Esophagus squamous epithelium (tissue), 5 donors: ENCODE data around the gene DNMT3B. TPM values are rescaled to one million over a fixed set of nuclear protein-coding genes. Genes with fewer than 3 reads are reported as not detected.
A peak's percentile ranks its signal among the peaks of the same experiment; 100 is the strongest.

ENCODE experiments used
- DNase-seq: peaks from one replicate; lab custom pipeline; 2025; lab: John Stamatoyannopoulos, UW
- H3K27ac ChIP-seq, 4 donors: fragments of 200-600 bp; sonication (generic); one replicate each; pipeline ENCODE4 v1.5.1; 2016 to 2019; ENCODE audit warnings: mild to moderate bottlenecking in 1 of 4
- H3K27me3 ChIP-seq, 4 donors: fragments of 200-600 bp; sonication (generic); 1 replicate in 3 of 4; 2 replicates in 1 of 4; pipeline versions ENCODE4 v1.5.1 to v1.6.0; 2017 to 2021; ENCODE audit warnings: antibody characterized with exemption in 1 of 4
- H3K36me3 ChIP-seq, 3 donors: fragments of 200-600 bp; sonication (generic); one replicate each; pipeline ENCODE4 v1.5.1; 2016 to 2019
- H3K4me1 ChIP-seq, 3 donors: fragments of 200-600 bp; sonication (generic); one replicate each; pipeline ENCODE4 v1.5.1; 2017 to 2019
- H3K4me3 ChIP-seq, 4 donors: fragments of 200-600 bp; sonication (generic); 1 replicate in 3 of 4; 2 replicates in 1 of 4; pipeline ENCODE4 v1.5.1; 2016 to 2019; ENCODE audit warnings: mild to moderate bottlenecking in 2 of 4, moderate library complexity in 1 of 4
- H3K9me3 ChIP-seq, 3 donors: fragments of 200-600 bp; sonication (generic); one replicate each; pipeline ENCODE4 v1.5.1; 2016 to 2019
- CTCF ChIP-seq, 6 experiments: fragments of 450-650 bp in 4 of 6; fragments of 200-600 bp in 2 of 6; sonication (generic) in 2 of 6; IDR thresholded peaks; one replicate each; pipeline ENCODE4 v1.5.1; 2016 to 2019; ENCODE audit warnings: antibody characterized with exemption in 6 of 6, mild to moderate bottlenecking in 4 of 6, moderate library complexity in 4 of 6
- POLR2A ChIP-seq, 4 donors: fragments of 450-650 bp; IDR thresholded peaks; one replicate each; pipeline ENCODE4 v1.6.1; 2017; ENCODE audit warnings: antibody characterized with exemption in 4 of 4, mild to moderate bottlenecking in 4 of 4, moderate library complexity in 3 of 4
- WGBS, 2 donors: methylation state at CpG; one replicate each; pipeline ENCODE4 v1.1.5; 2018; 5-methylcytosine and 5-hydroxymethylcytosine counted together
- intact Hi-C: fragments of 100-400 bp; cut with DNase I; formaldehyde crosslinking; loops from one replicate; pipeline ENCODE4 v1.15.0; 2022
- total RNA-seq, 4 donors: library from RNA; depleted of rRNA; stranded (reverse); fragments of >200 nt; gene quantifications; one replicate each; pipeline ENCODE4 v1.1.0, GENCODE V29; 2016
- donor health status: DM: yes; HTN: yes; CAD: no.

DNMT3B gene
- total RNA-seq, 4 donors from 2014 or later: 0.44 to 2.2 (median 0.72) TPM

GRCh38 chr20:32808438-32808837 lies 46.3 kb downstream of the DNMT3B start:
- peaks cover 0 to 31% (median 0%) of the 10 kb centered on the region in 3 donors for H3K4me1 ChIP-seq
- no peak overlapping the region for H3K27ac ChIP-seq
- intact Hi-C loops: no loop called here
- no peaks in the 10 kb centered on the region for H3K9me3 ChIP-seq
- H3K27me3 ChIP-seq: no peaks in the 10 kb centered on the region
- DNase-seq: no peak
- H3K36me3 ChIP-seq: no peaks in the 10 kb centered on the region
- no peak overlapping the region for H3K4me3 ChIP-seq
- TF ChIP-seq POLR2A (IDR thresholded peaks at IDR 0.05): no peak
- no peak for TF ChIP-seq CTCF (IDR thresholded peaks at IDR 0.05)
- 64 to 78% methylated on average over 4 of the region's 4 CpGs for WGBS, 2 donors

GRCh38 chr20:32809907-32810306 lies 47.7 kb downstream of the DNMT3B start:
- no peak overlapping the region for H3K27ac ChIP-seq
- intact Hi-C loops: no loop called here
- no peak overlapping the region for H3K4me3 ChIP-seq
- peaks cover 0 to 23% (median 0%) of the 10 kb centered on the region in 3 donors for H3K4me1 ChIP-seq
- H3K36me3 ChIP-seq: no peaks in the 10 kb centered on the region
- WGBS, 2 donors: 89 to 92% methylated on average over 2 to 3 of the region's 4 CpGs
- DNase-seq: no peak
- no peaks in the 10 kb centered on the region for H3K9me3 ChIP-seq
- H3K27me3 ChIP-seq: no peaks in the 10 kb centered on the region
- no peak for TF ChIP-seq POLR2A (IDR thresholded peaks at IDR 0.05)
- TF ChIP-seq CTCF (IDR thresholded peaks at IDR 0.05): no peak

- no peak overlapping the region for H3K4me3 ChIP-seq
- no peaks in the 10 kb centered on the region for H3K27me3 ChIP-seq
- intact Hi-C loops: no loop called here
- DNase-seq: no peak
- H3K36me3 ChIP-seq: no peaks in the 10 kb centered on the region
- H3K9me3 ChIP-seq: no peaks in the 10 kb centered on the region
- no peak overlapping the region for H3K27ac ChIP-seq
- peaks cover 0 to 19% (median 0%) of the 10 kb centered on the region in 3 donors for H3K4me1 ChIP-seq
- 83 to 90% methylated on average over 2 to 3 of the region's 5 CpGs for WGBS, 2 donors
- no peak for TF ChIP-seq POLR2A (IDR thresholded peaks at IDR 0.05)
- no peak for TF ChIP-seq CTCF (IDR thresholded peaks at IDR 0.05)
Measured at GRCh38 chr20:32810941-32811340, 48.8 kb downstream of the DNMT3B start.

GRCh38 chr20:32811886-32812285 lies 49.7 kb downstream of the DNMT3B start:
- TF ChIP-seq POLR2A (IDR thresholded peaks at IDR 0.05) (no peak), CTCF (IDR thresholded peaks at IDR 0.05) (no peak)
- H3K4me3 ChIP-seq: no peak overlapping the region
- no peaks in the 10 kb centered on the region for H3K27me3 ChIP-seq
- 76 to 97% methylated on average over 2 to 4 of the region's 6 CpGs for WGBS, 2 donors
- H3K9me3 ChIP-seq: no peaks in the 10 kb centered on the region
- DNase-seq: no peak
- no peaks in the 10 kb centered on the region for H3K36me3 ChIP-seq
- peaks cover 0 to 10% (median 0%) of the 10 kb centered on the region in 3 donors for H3K4me1 ChIP-seq
- intact Hi-C loops: no loop called here
- H3K27ac ChIP-seq: no peak overlapping the region

GRCh38 chr20:32819992-32820697 lies 58.0 kb downstream of the DNMT3B start:
- Histone ChIP-seq H3K36me3 (no peaks in the 10 kb centered on the region), H3K27ac (peak overlapping the region; percentile 92 to 99 (median 97)), H3K9me3 (no peaks in the 10 kb centered on the region), H3K4me3 (peak overlapping the region; percentile 70 to 99 (median 82)), H3K4me1 (peaks cover 23 to 51% (median 42%) of the 10 kb centered on the region in 3 donors), H3K27me3 (no peaks in the 10 kb centered on the region)
- TF ChIP-seq CTCF (IDR thresholded peaks at IDR 0.05) (peak in 1 of 6 experiments; percentile 15), POLR2A (IDR thresholded peaks at IDR 0.05) (peak in 1 of 4 donors; percentile 67)
- WGBS, 2 donors: 0 to 2% methylated on average over 11 to 12 of the region's 58 CpGs
- peak; percentile 31 for DNase-seq
- intact Hi-C loops: no loop called here
